ENCODE results near the gene GLRX5. TPM values are rescaled to one million over a fixed set of nuclear protein-coding genes. Genes with fewer than 3 reads are reported as not detected.

Gene GLRX5
- total and polyA plus RNA-seq, 2 experiments from 2014 or later = 91.4 to 130 TPM

DNA sequence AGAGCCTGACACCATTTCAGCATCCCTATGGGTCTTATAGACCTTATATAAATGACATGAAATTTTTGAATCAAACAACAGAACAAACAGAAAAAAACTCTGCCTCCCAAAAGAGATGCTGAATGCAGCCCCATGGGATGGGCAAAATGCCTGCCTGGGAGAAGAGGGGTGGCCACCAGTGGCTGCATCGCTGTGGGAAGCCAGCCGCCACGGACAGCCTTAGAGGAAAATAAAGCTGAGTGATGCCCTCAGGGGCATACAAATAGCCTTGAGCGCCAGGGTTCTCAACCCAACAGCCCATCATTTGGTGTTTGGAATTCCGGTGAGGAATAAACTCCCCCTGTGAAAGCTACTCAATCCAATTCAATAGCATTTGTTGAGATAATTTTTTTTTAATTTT is 41.3 kb upstream of the GLRX5 start:
- Histone ChIP-seq H4K20me1 (replicated peaks; ENCODE audit: insufficient read depth) (no peaks in the 10 kb centered on the region), H3K27ac (ENCODE audit: low read depth) (no peak overlapping the region), H3K9me2 (ENCODE audit: insufficient read depth) (no peaks in the 10 kb centered on the region), H3K36me3 (ENCODE audit: insufficient read depth) (no peaks in the 10 kb centered on the region), H3K4me1 (ENCODE audit: insufficient read depth) (no peaks in the 10 kb centered on the region), H2AFZ (no peak overlapping the region), H3K27me3 (ENCODE audit: insufficient read depth) (no peaks in the 10 kb centered on the region), H3K4me2 (no peak overlapping the region), H3K4me3 (no peak overlapping the region), H3F3A (replicated peaks; ENCODE audit: low read depth) (no peaks in the 10 kb centered on the region), H3K79me2 (replicated peaks; ENCODE audit: insufficient read depth) (no peaks in the 10 kb centered on the region)
- Mint-ChIP-seq H3K27ac (no peak overlapping the region), H3K27me3 (ENCODE audit: insufficient read depth, low read depth, poor library complexity) (peaks cover 3% of the 10 kb centered on the region), H3K9me3 (no peaks in the 10 kb centered on the region), H3K36me3 (ENCODE audit: low read depth) (no peaks in the 10 kb centered on the region), H3K4me1 (no peaks in the 10 kb centered on the region), H3K4me3 (no peak overlapping the region)
- no peak for TF ChIP-seq ZNF331 (CRISPR knock-in tag; IDR thresholded peaks at IDR 0.05; ENCODE audit: low read depth)
- TF ChIP-seq EZH2phosphoT487 (IDR thresholded peaks at IDR 0.05; ENCODE audit: unreplicated experiment) = no peak
- no peak for TF ChIP-seq JUNB (IDR thresholded peaks at IDR 0.05; ENCODE audit: unreplicated experiment)
- TF ChIP-seq, protein P1, sequence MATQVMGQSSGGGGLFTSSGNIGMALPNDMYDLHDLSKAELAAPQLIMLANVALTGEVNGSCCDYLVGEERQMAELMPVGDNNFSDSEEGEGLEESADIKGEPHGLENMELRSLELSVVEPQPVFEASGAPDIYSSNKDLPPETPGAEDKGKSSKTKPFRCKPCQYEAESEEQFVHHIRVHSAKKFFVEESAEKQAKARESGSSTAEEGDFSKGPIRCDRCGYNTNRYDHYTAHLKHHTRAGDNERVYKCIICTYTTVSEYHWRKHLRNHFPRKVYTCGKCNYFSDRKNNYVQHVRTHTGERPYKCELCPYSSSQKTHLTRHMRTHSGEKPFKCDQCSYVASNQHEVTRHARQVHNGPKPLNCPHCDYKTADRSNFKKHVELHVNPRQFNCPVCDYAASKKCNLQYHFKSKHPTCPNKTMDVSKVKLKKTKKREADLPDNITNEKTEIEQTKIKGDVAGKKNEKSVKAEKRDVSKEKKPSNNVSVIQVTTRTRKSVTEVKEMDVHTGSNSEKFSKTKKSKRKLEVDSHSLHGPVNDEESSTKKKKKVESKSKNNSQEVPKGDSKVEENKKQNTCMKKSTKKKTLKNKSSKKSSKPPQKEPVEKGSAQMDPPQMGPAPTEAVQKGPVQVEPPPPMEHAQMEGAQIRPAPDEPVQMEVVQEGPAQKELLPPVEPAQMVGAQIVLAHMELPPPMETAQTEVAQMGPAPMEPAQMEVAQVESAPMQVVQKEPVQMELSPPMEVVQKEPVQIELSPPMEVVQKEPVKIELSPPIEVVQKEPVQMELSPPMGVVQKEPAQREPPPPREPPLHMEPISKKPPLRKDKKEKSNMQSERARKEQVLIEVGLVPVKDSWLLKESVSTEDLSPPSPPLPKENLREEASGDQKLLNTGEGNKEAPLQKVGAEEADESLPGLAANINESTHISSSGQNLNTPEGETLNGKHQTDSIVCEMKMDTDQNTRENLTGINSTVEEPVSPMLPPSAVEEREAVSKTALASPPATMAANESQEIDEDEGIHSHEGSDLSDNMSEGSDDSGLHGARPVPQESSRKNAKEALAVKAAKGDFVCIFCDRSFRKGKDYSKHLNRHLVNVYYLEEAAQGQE (IDR thresholded peaks at IDR 0.05; ENCODE audit: unreplicated experiment) = no peak
- TF ChIP-seq CTCF (conservative IDR thresholded peaks at IDR 0.05; ENCODE audit: low read depth in 2 of 2) = no peak
- no peak for TF ChIP-seq ZNF462 (CRISPR knock-in tag; IDR thresholded peaks at IDR 0.05)
- no peak for TF ChIP-seq ZNF114 (CRISPR knock-in tag; IDR thresholded peaks at IDR 0.05)
- TF ChIP-seq CREB1 (CRISPR knock-in tag; IDR thresholded peaks at IDR 0.05; ENCODE audit: low read depth) = no peak
- no peak for TF ChIP-seq POLR2AphosphoS5 (IDR thresholded peaks at IDR 0.05; ENCODE audit: low read depth)
- TF ChIP-seq, protein P2, sequence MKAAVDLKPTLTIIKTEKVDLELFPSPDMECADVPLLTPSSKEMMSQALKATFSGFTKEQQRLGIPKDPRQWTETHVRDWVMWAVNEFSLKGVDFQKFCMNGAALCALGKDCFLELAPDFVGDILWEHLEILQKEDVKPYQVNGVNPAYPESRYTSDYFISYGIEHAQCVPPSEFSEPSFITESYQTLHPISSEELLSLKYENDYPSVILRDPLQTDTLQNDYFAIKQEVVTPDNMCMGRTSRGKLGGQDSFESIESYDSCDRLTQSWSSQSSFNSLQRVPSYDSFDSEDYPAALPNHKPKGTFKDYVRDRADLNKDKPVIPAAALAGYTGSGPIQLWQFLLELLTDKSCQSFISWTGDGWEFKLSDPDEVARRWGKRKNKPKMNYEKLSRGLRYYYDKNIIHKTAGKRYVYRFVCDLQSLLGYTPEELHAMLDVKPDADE (IDR thresholded peaks at IDR 0.05) = no peak
- TF ChIP-seq EZH2 (IDR thresholded peaks at IDR 0.05; ENCODE audit: low read depth, unreplicated experiment) = no peak
- ATAC-seq = no peak
- no peak for DNase-seq (ENCODE audit: low spot score)
